ENCODE results near the gene RAET1E. TPM values are rescaled to one million over a fixed set of nuclear protein-coding genes. Genes with fewer than 3 reads are reported as not detected.
"Not testable (repeated sequence)": the region's sequence is repeated elsewhere in the genome, so short reads cannot be mapped to it uniquely, and the experiment has no call there.

Gene RAET1E
- total RNA-seq, 2 experiments from 2014 or later: not detected

DNA sequence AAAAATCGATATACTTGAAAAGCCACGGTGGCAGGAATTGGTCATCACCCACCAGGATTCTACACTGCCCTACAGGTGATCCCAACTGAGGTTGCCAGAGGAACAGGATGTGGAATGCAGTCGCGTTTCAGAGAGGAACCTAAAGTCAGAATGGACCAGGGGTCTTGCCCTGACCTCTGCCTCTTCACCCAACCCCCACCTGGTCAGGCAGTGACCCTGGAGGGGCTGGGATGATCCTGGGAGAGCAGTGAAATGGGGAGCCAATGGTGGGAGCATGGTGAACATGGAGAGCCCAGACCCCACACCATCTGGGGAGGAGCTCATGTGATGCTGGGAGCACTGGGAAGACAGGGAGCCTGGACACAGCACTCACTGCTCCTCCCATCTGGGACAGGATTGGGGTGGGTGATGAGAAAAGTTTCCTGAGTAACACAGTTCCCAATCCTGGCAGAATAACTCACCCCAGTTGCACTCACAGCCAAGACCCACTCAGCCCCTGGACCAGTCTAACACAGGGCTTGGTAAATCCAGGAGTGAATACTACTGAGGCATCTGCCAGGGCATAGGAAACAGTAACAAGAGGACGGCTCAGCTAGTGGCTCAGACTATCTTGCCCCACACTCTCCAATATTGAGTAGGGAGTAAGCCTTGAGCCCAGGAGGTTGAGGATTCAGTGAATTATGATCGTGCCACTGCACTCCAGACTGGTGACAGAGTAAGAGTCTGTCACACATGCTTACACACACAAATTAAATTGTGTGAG lies 42.2 kb upstream of the RAET1E start:
- intact Hi-C loops (cut with DNase I, micrococcal nuclease): loop anchor here (2.0 to 10.0 kb wide), 2 partner anchors 21 to 395 kb away; no protein-coding TSS in a partner anchor
- H3K27me3 ChIP-seq (ENCODE audit: control insufficient read depth in 1 of 2, insufficient read depth in 2 of 2, low read length in 2 of 2): peaks cover 54 to 58% of the 10 kb centered on the region in 2 experiments

GRCh38 chr6:149939356-149939648 lies 41.4 kb upstream of the RAET1E start:
- DNase-seq: peak in 2 of 14 experiments; percentile 44 to 51
- TF ChIP-seq, protein P1, sequence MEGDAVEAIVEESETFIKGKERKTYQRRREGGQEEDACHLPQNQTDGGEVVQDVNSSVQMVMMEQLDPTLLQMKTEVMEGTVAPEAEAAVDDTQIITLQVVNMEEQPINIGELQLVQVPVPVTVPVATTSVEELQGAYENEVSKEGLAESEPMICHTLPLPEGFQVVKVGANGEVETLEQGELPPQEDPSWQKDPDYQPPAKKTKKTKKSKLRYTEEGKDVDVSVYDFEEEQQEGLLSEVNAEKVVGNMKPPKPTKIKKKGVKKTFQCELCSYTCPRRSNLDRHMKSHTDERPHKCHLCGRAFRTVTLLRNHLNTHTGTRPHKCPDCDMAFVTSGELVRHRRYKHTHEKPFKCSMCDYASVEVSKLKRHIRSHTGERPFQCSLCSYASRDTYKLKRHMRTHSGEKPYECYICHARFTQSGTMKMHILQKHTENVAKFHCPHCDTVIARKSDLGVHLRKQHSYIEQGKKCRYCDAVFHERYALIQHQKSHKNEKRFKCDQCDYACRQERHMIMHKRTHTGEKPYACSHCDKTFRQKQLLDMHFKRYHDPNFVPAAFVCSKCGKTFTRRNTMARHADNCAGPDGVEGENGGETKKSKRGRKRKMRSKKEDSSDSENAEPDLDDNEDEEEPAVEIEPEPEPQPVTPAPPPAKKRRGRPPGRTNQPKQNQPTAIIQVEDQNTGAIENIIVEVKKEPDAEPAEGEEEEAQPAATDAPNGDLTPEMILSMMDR (IDR thresholded peaks at IDR 0.05): no peak
- Mint-ChIP-seq H3K27me3 (peaks cover 85% of the 10 kb centered on the region), H3K36me3 (ENCODE audit: low read depth) (no peaks in the 10 kb centered on the region), H3K4me1 (ENCODE audit: low read depth) (peaks cover 33% of the 10 kb centered on the region), H3K4me3 (peak overlapping the region; percentile 81), H3K9me3 (no peaks in the 10 kb centered on the region), H3K27ac (peak overlapping the region; percentile 87)
- Histone ChIP-seq H3K36me3 (ENCODE audit: insufficient read depth, low read length) (no peaks in the 10 kb centered on the region), H3K9me3 (ENCODE audit: control insufficient read depth in 1 of 2, insufficient read depth in 1 of 2, low read length in 2 of 2) (peaks cover 0 to 14% of the 10 kb centered on the region in 2 experiments), H3K27me3 (ENCODE audit: control insufficient read depth in 1 of 2, insufficient read depth in 2 of 2, low read length in 2 of 2) (peaks cover 62 to 66% of the 10 kb centered on the region in 2 experiments), H3K4me1 (ENCODE audit: insufficient read depth, low read length) (peaks cover 45% of the 10 kb centered on the region), H3K27ac (ENCODE audit: low read depth in 1 of 2, low read length in 2 of 2) (no peak overlapping the region), H3K4me3 (ENCODE audit: low read length) (no peak overlapping the region)
- ChIA-PET POLR2A (no interaction called here), CTCF (interaction anchor here (1.0 kb wide), 1 partner anchor 23 kb away, joined by 3 read pairs; no protein-coding TSS in a partner anchor)
- intact Hi-C loops (cut with DNase I, micrococcal nuclease): loop anchor here (2.0 to 10.0 kb wide), 2 partner anchors 21 to 395 kb away; no protein-coding TSS in a partner anchor
- ATAC-seq (ENCODE audit: poor library complexity): no peak

More for the DNA sequence above, 42.2 kb upstream of the RAET1E start:
- ChIA-PET POLR2A (interaction anchor here (0.6 to 0.9 kb wide), 2 partner anchors 12 to 53 kb away, joined by 3 read pairs; no protein-coding TSS in a partner anchor), CTCF (interaction anchor here (0.6 to 1.3 kb wide), 3 partner anchors 67 to 563 kb away, joined by 3 to 4 read pairs (median 3); no protein-coding TSS in a partner anchor)
- Histone ChIP-seq H3K4me3 (ENCODE audit: low read length) (no peak overlapping the region), H3K9me3 (ENCODE audit: control insufficient read depth in 1 of 2, insufficient read depth in 1 of 2, low read length in 2 of 2) (peaks cover 0 to 14% of the 10 kb centered on the region in 2 experiments), H3K27ac (ENCODE audit: low read depth in 1 of 2, low read length in 2 of 2) (no peak overlapping the region), H3K4me1 (ENCODE audit: insufficient read depth, low read length) (peaks cover 45% of the 10 kb centered on the region), H3K36me3 (ENCODE audit: insufficient read depth, low read length) (no peaks in the 10 kb centered on the region)
- ATAC-seq (ENCODE audit: poor library complexity): no peak
- peak in 1 of 14 experiments; percentile 15 for DNase-seq
- Mint-ChIP-seq H3K27ac (peak overlapping the region; percentile 87), H3K36me3 (ENCODE audit: low read depth) (no peaks in the 10 kb centered on the region), H3K4me3 (peak overlapping the region; percentile 81), H3K4me1 (ENCODE audit: low read depth) (peaks cover 33% of the 10 kb centered on the region), H3K27me3 (peaks cover 77% of the 10 kb centered on the region), H3K9me3 (no peaks in the 10 kb centered on the region)
- TF ChIP-seq, protein P1 (IDR thresholded peaks at IDR 0.05): no peak

DNA sequence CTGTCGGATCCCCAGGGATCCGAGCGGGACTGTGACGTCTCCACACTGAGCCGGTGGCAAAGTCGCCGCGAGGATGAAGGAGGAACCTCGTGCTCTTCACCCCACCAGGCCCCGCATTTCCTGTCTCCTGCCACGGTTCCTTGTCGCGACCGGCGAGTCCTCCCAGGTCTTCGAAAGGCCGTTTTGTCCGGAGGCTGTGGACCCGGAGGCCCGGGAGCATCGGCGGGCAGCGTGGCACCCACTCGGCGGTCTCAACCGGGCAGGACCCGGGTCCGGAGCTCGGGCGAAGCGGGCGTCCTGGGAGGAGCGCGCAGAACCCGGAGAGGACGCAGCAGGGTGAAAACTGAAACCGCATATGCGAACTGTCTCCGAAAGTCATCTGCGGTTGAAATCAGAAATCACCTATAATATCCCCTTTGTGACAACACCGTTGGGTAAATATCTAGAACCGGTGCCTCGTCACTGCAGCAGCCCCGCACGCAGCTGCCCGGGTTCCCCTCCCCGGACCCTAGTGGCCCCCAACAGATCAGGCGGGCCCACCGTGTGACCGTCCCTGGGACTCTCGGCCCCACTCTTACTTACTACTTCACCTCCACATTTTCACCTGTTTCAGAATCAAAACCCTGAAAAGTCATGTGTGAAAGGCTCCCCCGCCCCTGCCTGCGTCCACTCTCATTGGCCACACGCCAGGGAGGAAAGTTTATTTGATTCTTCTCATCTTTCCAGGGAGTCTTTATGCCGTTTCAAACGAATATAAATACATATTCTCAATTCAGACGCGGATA lies 40.9 kb upstream of the RAET1E start:
- Histone ChIP-seq H3K27ac (ENCODE audit: low read depth in 1 of 2, low read length in 2 of 2) (no peak overlapping the region), H3K36me3 (ENCODE audit: insufficient read depth, low read length) (no peaks in the 10 kb centered on the region), H3K4me1 (ENCODE audit: insufficient read depth, low read length) (peaks cover 45% of the 10 kb centered on the region), H3K9me3 (ENCODE audit: control insufficient read depth in 1 of 2, insufficient read depth in 1 of 2, low read length in 2 of 2) (peaks cover 0 to 14% of the 10 kb centered on the region in 2 experiments), H3K4me3 (ENCODE audit: low read length) (peak overlapping the region; percentile 50), H3K27me3 (ENCODE audit: control insufficient read depth in 1 of 2, insufficient read depth in 2 of 2, low read length in 2 of 2) (peaks cover 62 to 71% of the 10 kb centered on the region in 2 experiments)
- Mint-ChIP-seq H3K4me3 (peak overlapping the region; percentile 81), H3K27me3 (peaks cover 90% of the 10 kb centered on the region), H3K36me3 (ENCODE audit: low read depth) (no peaks in the 10 kb centered on the region), H3K4me1 (ENCODE audit: low read depth) (peaks cover 33% of the 10 kb centered on the region), H3K9me3 (no peaks in the 10 kb centered on the region), H3K27ac (peak overlapping the region; percentile 87)
- intact Hi-C loops (cut with DNase I, micrococcal nuclease): loop anchor here (2.0 to 10.0 kb wide), 2 partner anchors 22 to 396 kb away; no protein-coding TSS in a partner anchor
- CTCF ChIA-PET: interaction anchor here (0.8 to 1.0 kb wide), 2 partner anchors 23 to 78 kb away, joined by 3 read pairs; no protein-coding TSS in a partner anchor
- DNase-seq (peak in 8 of 14 experiments; percentile 13 to 91 (median 48)), ATAC-seq (ENCODE audit: poor library complexity) (peak; percentile 15)
- TF ChIP-seq, protein P1 (IDR thresholded peaks at IDR 0.05): no peak
- POLR2A ChIA-PET: no interaction called here

DNA sequence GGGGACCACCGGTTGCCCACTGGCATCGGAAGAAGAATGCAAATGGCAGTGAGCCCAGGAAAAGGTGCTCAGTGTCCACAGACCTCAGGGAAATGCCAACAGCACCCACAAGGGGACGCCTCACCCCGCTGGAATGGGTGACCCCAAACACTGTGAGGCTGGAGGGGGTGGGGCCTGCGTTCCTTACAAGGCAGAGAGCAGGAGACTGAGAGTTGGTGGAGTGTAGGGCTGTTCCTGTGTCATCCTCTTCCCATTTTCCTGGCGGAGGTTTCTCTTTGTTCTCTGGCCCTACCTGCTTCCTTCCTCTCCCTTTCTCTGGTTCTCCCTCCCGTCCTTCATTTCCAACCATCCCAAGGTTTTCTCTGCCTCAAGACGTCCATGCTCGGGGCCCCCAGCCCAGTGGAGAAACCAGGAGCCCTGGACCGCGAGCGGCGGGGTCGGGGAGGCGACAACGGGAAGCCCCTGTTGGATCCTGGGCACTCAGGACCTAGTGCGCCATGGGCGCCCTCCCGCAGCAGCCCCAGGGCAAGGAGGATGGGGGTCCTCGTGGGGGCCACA lies 40.2 kb upstream of the RAET1E start:
- intact Hi-C loops (cut with DNase I, micrococcal nuclease): loop anchor here (2.0 to 10.0 kb wide), 2 partner anchors 23 to 397 kb away; no protein-coding TSS in a partner anchor
- H3K36me3 ChIP-seq (ENCODE audit: insufficient read depth, low read length): not testable (repeated sequence)

More for the DNA sequence above, 40.2 kb upstream of the RAET1E start:
- DNase-seq; H3K4me3 Mint-ChIP-seq; POLR2A ChIA-PET; ATAC-seq (ENCODE audit: poor library complexity); H3K9me3 Mint-ChIP-seq; H3K27ac ChIP-seq (ENCODE audit: low read depth in 1 of 2, low read length in 2 of 2); H3K36me3 Mint-ChIP-seq (ENCODE audit: low read depth): not testable (repeated sequence)
- Histone ChIP-seq H3K9me3 (ENCODE audit: control insufficient read depth in 1 of 2, insufficient read depth in 1 of 2, low read length in 2 of 2) (peaks cover 0 to 14% of the 10 kb centered on the region in 2 experiments), H3K4me3 (ENCODE audit: low read length) (peak overlapping the region; percentile 50), H3K27me3 (ENCODE audit: control insufficient read depth in 1 of 2, insufficient read depth in 2 of 2, low read length in 2 of 2) (peaks cover 66 to 78% of the 10 kb centered on the region in 2 experiments), H3K4me1 (ENCODE audit: insufficient read depth, low read length) (peaks cover 45% of the 10 kb centered on the region)
- H3K27ac Mint-ChIP-seq: peak overlapping the region; percentile 87
- CTCF ChIA-PET: interaction anchor here (0.8 kb wide), 1 partner anchor 79 kb away, joined by 3 read pairs; no protein-coding TSS in a partner anchor
- H3K4me1 Mint-ChIP-seq (ENCODE audit: low read depth): peaks cover 33% of the 10 kb centered on the region
- peaks cover 91% of the 10 kb centered on the region for H3K27me3 Mint-ChIP-seq
